ENCODE results near the gene OR8K3.

OR8K3 gene

GRCh38 chr11:56314844-56315243 lies at the start of gene OR8K3:
OR8K3 (plus strand) TSS chr11:56315144; CDS start chr11:56318307, 3,163 bp downstream.
- no peak for DNase-seq (ENCODE audit: low read depth)

DNA sequence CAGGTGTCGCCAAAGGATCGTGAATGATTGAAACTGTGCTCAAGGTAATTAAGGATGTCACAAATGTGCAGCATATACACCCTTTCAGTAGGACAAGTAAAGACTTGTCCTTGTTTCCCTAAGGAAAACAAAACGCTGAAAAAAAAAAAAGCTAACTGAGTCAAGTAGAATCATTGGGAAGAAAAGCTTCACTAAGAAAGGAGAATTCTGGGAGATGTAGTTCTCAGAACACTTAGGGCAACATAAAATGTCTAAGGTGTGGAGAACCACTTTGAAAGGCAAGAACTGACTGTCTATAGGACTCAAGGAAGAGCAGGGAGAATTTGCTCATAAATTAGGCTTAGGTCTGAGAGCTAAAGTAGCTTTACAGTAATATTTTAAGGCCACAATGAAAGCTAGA lies 43.9 kb upstream of the OR8K3 start:
- DNase-seq (ENCODE audit: low read depth) = no peak

- no peak for DNase-seq (ENCODE audit: low read depth)
These were observed 41.1 kb upstream of the OR8K3 start, which contains the start of gene OR5T1 for GRCh38 chr11:56273854-56274253. OR5T1 (plus strand) TSS chr11:56274154; CDS start chr11:56275639, 1,485 bp downstream.

DNA sequence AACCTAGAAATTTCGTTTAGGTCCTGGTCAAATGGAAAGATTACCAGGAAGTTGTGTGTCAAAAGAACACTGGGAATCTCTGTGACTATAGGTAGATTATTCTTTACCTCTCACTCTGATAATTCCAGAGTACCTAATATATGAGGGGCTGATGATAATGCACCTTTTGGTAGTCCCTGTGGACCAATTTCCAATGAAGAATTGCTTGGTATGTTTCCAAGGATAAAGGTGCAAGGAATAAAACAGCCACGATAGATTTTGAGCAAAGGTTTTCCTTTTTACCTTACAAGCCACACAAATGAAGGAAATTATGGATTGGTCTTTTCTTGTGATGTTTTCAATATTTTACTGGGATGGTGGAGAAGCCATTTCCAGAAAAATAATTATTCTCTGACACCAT lies 22.8 kb upstream of the OR8K3 start, which contains the start of gene OR8H1:
Gene OR8H1, minus strand, starts transcription at position 101 of the 400 bp plus-strand sequence. CDS start 1,192 bp downstream, outside the sequence.
- no peak for DNase-seq (ENCODE audit: low read depth)

DNA sequence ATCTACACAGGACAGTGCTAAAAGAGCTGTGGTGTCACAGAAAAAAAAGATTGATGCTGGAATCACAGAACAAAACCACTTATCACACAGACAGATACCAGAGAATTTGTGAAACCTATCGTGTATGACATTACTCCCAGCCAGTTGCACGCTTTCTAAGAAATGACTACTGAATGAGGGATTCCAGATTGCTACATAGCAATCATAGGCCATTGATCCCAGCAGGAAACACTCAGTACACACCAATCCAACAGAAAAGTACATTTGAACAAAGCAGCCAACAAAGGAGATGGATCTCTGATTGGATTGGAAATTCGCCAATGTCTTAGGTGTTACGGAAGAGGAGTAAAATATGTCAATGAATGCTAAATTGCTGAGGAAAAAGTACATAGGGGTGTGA lies 18.0 kb upstream of the OR8K3 start:
- no peak for DNase-seq (ENCODE audit: low read depth)

- no peak for DNase-seq (ENCODE audit: low read depth)
These were observed 7.1 kb upstream of the OR8K3 start for GRCh38 chr11:56307836-56308235.

GRCh38 chr11:56331861-56332491 lies 17.0 kb downstream of the OR8K3 start:
- DNase-seq (ENCODE audit: low read depth) = no peak

DNA sequence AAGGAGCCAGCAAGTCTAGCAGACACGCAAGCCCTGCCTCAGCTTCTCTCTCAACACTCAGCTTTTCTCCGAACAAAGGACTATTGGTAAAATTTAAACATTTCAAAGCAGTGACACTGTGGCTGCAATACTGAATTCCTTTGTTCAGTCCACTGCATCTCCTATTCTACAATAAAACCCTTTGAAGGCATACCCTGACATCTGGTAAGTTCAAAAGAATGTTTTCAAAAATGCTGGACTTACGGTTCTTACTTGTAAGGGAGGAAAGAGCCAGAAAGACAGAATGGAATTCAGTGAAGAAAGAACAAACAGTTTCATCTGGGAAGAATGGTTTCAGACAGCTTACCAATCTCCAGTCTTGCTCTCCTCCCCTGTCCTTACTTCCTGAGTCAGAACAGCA lies 18.2 kb downstream of the OR8K3 start:
- DNase-seq (ENCODE audit: low read depth) = no peak

DNA sequence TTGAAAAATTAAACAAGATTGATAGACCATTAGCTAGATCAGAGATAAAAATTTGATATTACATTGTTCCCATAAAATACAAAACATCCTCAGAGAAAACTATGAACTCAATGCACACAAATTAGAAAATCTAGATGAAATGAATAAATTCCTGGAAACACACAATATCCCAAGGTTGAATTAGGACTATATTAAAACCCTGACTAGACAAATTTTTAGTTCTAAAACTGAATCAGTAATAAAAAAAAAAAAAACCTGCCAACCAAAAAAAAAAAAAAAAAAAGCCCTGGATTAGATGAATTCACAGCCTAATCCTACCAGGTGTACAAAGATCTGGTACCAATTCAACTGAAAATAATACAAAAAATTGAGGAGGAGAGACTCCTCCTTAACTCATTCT lies 25.3 kb downstream of the OR8K3 start:
- DNase-seq (ENCODE audit: low read depth) = no peak

DNA sequence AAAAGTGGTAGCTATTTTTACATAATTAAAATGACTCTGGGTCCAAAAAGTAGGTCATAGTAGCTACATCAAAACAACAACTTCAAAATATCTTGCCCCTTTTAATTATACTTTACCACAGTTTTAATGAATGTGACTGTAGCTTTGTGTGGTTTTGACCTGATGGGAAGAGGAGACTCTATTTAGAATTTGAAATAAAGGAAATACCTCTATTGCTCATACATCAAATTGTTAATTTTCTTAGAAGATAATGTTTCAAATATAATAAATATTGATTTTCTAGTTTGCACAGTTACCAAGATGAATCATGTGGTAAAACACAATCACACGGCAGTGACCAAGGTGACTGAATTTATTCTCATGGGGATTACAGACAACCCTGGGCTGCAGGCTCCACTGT lies 30.8 kb downstream of the OR8K3 start, which contains the start of gene OR8K1:
Gene OR8K1, plus strand, starts transcription at position 301 of the 400 bp plus-strand sequence. Its CDS starts 0 bp downstream, at position 301.
- no peak for DNase-seq (ENCODE audit: low read depth)

DNA sequence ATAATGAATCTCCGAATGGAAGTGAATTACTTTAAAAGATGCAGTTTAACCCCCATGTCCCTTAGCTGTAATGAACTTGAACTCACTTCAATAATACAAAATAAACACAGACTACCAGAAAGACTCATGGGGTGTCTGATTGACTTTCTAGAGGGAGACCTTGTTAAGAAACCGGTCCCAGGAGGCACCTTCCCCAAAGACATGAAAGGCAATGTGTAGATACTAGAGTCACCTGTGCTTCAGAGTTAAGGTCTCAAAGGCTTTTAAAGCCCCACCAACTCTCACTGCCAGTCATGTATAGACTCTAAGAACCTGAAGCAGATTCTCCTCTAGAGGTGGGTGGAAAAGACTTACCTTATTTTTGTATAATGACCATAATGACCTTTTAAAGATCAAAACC lies 39.0 kb downstream of the OR8K3 start, which contains the start of gene OR8J1:
Gene OR8J1, plus strand, starts transcription at position 301 of the 400 bp plus-strand sequence. CDS start 5,956 bp downstream, outside the sequence.
- no peak for DNase-seq (ENCODE audit: low read depth)

Measured in stimulated activated CD8-positive, alpha-beta memory T cell treated with anti-CD3 and anti-CD28 coated beads, Interleukin-7, amount 100 ng/mL, for 24 hours (primary cell).